ENCODE measurements around the gene USP25.

DNA sequence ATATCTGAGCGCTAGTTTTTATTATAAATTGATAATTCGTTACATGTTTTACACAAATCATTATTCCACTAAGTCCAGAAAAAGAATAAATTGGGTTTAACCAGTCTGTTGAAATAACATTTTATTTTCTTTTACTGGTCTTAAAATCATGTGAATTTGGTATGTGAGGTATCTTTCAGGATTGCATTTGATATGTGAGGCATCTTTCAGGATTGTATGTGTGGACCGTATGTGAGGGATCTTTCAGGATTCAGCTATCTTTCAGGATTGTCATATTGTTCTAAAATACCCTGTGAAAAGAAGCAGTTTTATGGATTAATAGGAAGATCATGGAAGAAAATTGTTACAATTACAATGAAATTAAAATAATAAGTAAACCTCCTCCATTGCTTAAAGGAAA is 42.9 kb downstream of the USP25 start:
- TF ChIP-seq, protein P1, sequence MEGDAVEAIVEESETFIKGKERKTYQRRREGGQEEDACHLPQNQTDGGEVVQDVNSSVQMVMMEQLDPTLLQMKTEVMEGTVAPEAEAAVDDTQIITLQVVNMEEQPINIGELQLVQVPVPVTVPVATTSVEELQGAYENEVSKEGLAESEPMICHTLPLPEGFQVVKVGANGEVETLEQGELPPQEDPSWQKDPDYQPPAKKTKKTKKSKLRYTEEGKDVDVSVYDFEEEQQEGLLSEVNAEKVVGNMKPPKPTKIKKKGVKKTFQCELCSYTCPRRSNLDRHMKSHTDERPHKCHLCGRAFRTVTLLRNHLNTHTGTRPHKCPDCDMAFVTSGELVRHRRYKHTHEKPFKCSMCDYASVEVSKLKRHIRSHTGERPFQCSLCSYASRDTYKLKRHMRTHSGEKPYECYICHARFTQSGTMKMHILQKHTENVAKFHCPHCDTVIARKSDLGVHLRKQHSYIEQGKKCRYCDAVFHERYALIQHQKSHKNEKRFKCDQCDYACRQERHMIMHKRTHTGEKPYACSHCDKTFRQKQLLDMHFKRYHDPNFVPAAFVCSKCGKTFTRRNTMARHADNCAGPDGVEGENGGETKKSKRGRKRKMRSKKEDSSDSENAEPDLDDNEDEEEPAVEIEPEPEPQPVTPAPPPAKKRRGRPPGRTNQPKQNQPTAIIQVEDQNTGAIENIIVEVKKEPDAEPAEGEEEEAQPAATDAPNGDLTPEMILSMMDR (IDR thresholded peaks at IDR 0.05; ENCODE audit: control extremely low read depth in 1 of 3, insufficient read depth in 1 of 3, low read depth in 1 of 3, low read length in 3 of 3), result no peak
- TF ChIP-seq HDAC2 (IDR thresholded peaks at IDR 0.05; ENCODE audit: borderline replicate concordance in 1 of 2, low read depth in 2 of 2, low read length in 2 of 2), result no peak
- TF ChIP-seq TCF12 (IDR thresholded peaks at IDR 0.05; ENCODE audit: low read depth, low read length), result no peak
- no peak for TF ChIP-seq POLR2A (IDR thresholded peaks at IDR 0.05; ENCODE audit: control extremely low read depth in 1 of 2, low read depth in 2 of 2, low read length in 2 of 2)
- no peak for TF ChIP-seq TAF1 (IDR thresholded peaks at IDR 0.05; ENCODE audit: low read depth, low read length)
- no peak for TF ChIP-seq TEAD4 (IDR thresholded peaks at IDR 0.05; ENCODE audit: low read depth, low read length)
- no peak for TF ChIP-seq CHD2 (IDR thresholded peaks at IDR 0.05; ENCODE audit: low read length)
- no peak for TF ChIP-seq CEBPB (IDR thresholded peaks at IDR 0.05; ENCODE audit: low read depth, low read length)

Data from H1 (cell line).